Liver (tissue), 9 donors: ENCODE measurements around the gene TM9SF4. TPM values are rescaled to one million over a fixed set of nuclear protein-coding genes. Genes with fewer than 3 reads are reported as not detected.

ENCODE experiments used
- DNase-seq: peaks from one replicate; pipeline ENCODE4 v3.0.0-alpha.2; 2017; ENCODE audit warnings: low spot score
- H3K27ac ChIP-seq, 2 donors: one replicate each; pipeline ENCODE4 v1.7.0; 2013; ENCODE audit warnings: inconsistent platforms in 2 of 2, low read length in 2 of 2, control low read depth in 1 of 2, low read depth in 1 of 2, mild to moderate bottlenecking in 1 of 2
- H3K27me3 ChIP-seq, 4 donors: one replicate each; pipeline versions ENCODE4 v1.6.1 to v1.7.0; 2013; ENCODE audit warnings: low read length in 3 of 4, inconsistent platforms in 1 of 4, mild to moderate bottlenecking in 1 of 4, moderate library complexity in 1 of 4; ENCODE audit not compliant: control insufficient read depth in 4 of 4, insufficient read depth in 4 of 4
- H3K36me3 ChIP-seq, 4 donors: one replicate each; pipeline versions ENCODE4 v1.6.1 to v1.7.0; 2013; ENCODE audit warnings: low read length in 3 of 4, mild to moderate bottlenecking in 3 of 4, low read depth in 1 of 4, moderate library complexity in 1 of 4; ENCODE audit not compliant: control insufficient read depth in 4 of 4, insufficient read depth in 3 of 4
- H3K4me1 ChIP-seq, 4 donors: one replicate each; pipeline versions ENCODE4 v1.6.1 to v1.7.0; 2013; ENCODE audit warnings: low read length in 3 of 4, mild to moderate bottlenecking in 3 of 4, moderate library complexity in 1 of 4; ENCODE audit not compliant: control insufficient read depth in 4 of 4, insufficient read depth in 4 of 4
- H3K4me3 ChIP-seq, 3 donors: one replicate each; pipeline versions ENCODE4 v1.6.1 to v1.7.0; 2013; ENCODE audit warnings: low read length in 3 of 3, control low read depth in 1 of 3, low read depth in 1 of 3, mild to moderate bottlenecking in 1 of 3
- H3K9ac ChIP-seq, 2 donors: one replicate each; pipeline ENCODE4 v1.7.0; 2013; ENCODE audit warnings: low read length in 2 of 2, mild to moderate bottlenecking in 2 of 2, moderate library complexity in 2 of 2, control low read depth in 1 of 2, low read depth in 1 of 2
- H3K9me3 ChIP-seq, 4 donors: one replicate each; pipeline versions ENCODE4 v1.6.1 to v1.7.0; 2013; ENCODE audit warnings: low read length in 3 of 4; ENCODE audit not compliant: control insufficient read depth in 4 of 4
- ATF3 ChIP-seq: IDR thresholded peaks from 2 replicates; pipeline ENCODE4 v1.6.1; 2016; ENCODE audit warnings: antibody characterized with exemption
- EGR1 ChIP-seq, 2 donors: IDR thresholded peaks; 2 replicates each; pipeline ENCODE4 v1.6.1; 2016 to 2018; ENCODE audit warnings: antibody characterized with exemption in 2 of 2, low read depth in 2 of 2
- FOXA1 ChIP-seq: IDR thresholded peaks from 2 replicates; pipeline ENCODE4 v1.6.1; 2016; ENCODE audit warnings: antibody characterized with exemption
- FOXA2 ChIP-seq: IDR thresholded peaks from 2 replicates; pipeline ENCODE4 v1.6.1; 2016; ENCODE audit warnings: antibody characterized with exemption
- GABPA ChIP-seq, 2 donors: IDR thresholded peaks in 1 of 2; conservative IDR thresholded peaks in 1 of 2; 2 replicates each; pipeline ENCODE4 v1.6.1; 2016; ENCODE audit warnings: antibody characterized with exemption in 2 of 2, mild to moderate bottlenecking in 1 of 2, moderate library complexity in 1 of 2
- HNF4A ChIP-seq, 2 donors: conservative IDR thresholded peaks; 2 replicates each; pipeline ENCODE4 v1.6.1; 2016; ENCODE audit warnings: antibody characterized with exemption in 2 of 2, mild to moderate bottlenecking in 2 of 2
- HNF4G ChIP-seq: IDR thresholded peaks from 2 replicates; pipeline ENCODE4 v1.6.1; 2016; ENCODE audit warnings: antibody characterized with exemption
- JUND ChIP-seq, 2 donors: IDR thresholded peaks; 2 replicates each; pipeline ENCODE4 v1.6.1; 2016; ENCODE audit warnings: antibody characterized with exemption in 2 of 2
- MAX ChIP-seq: IDR thresholded peaks from 2 replicates; pipeline ENCODE4 v1.6.1; 2016; ENCODE audit warnings: antibody characterized with exemption
- RAD21 ChIP-seq, 2 donors: IDR thresholded peaks; 2 replicates each; pipeline ENCODE4 v1.6.1; 2016; ENCODE audit warnings: antibody characterized with exemption in 2 of 2, mild to moderate bottlenecking in 2 of 2
- REST ChIP-seq: IDR thresholded peaks from 2 replicates; pipeline ENCODE4 v1.6.1; 2016; ENCODE audit warnings: antibody characterized with exemption, mild to moderate bottlenecking
- RXRA ChIP-seq, 2 donors: IDR thresholded peaks; 2 replicates each; pipeline ENCODE4 v1.6.1; 2017 to 2018; ENCODE audit warnings: antibody characterized with exemption in 2 of 2, mild to moderate bottlenecking in 1 of 2
- SP1 ChIP-seq: IDR thresholded peaks from 2 replicates; pipeline ENCODE4 v1.6.1; 2018; ENCODE audit warnings: antibody characterized with exemption, mild to moderate bottlenecking
- TAF1 ChIP-seq: conservative IDR thresholded peaks from 2 replicates; pipeline ENCODE4 v1.6.1; 2016; ENCODE audit warnings: antibody characterized with exemption, mild to moderate bottlenecking
- YY1 ChIP-seq: IDR thresholded peaks from 2 replicates; pipeline ENCODE4 v1.6.1; 2016; ENCODE audit warnings: antibody characterized with exemption, mild to moderate bottlenecking
- ZBTB33 ChIP-seq: IDR thresholded peaks from 2 replicates; pipeline ENCODE4 v1.6.1; 2016; ENCODE audit warnings: antibody characterized with exemption
- WGBS: extraction: QIAGEN DNeasy Blood & Tissue Kit; methylation state at CpG from one replicate; pipeline ENCODE4 v1.1.7; 2013; 5-methylcytosine and 5-hydroxymethylcytosine counted together
- polyA plus RNA-seq, 2 donors: library from polyadenylated mRNA; stranded (reverse) in 1 of 2; unstranded in 1 of 2; fragments of 200-250 nt in 1 of 2; fragments of >200 nt in 1 of 2; fragmentation: Nextera tagmentation in 1 of 2; extraction: Ambion mirVana in 1 of 2; gene quantifications; one replicate each; pipeline versions ENCODE4 v1.2.1 to v1.2.3, GENCODE V29; 2013 to 2015
- total RNA-seq, 2 donors: library from RNA; depleted of rRNA; stranded (reverse); fragments of >200 nt; gene quantifications; one replicate each; pipeline ENCODE4 v1.2.3, GENCODE V29; 2014
- donor health status: healthy.
- donor health status: healthy.
- donor health status: healthy.
- donor health status: healthy.
- donor health status: healthy.

The TM9SF4 gene
- total and polyA plus RNA-seq, 4 donors, result 15.9 to 26.2 (median 22.2) TPM

GRCh38 chr20:32067234-32067821, 42.2 kb upstream of the TM9SF4 start (continued):
- no peak for TF ChIP-seq ZBTB33
- no peak for TF ChIP-seq YY1
- TF ChIP-seq ATF3, result no peak
- no peak for TF ChIP-seq GABPA (IDR thresholded peaks at IDR 0.05 in 1 of 2, conservative IDR thresholded peaks at IDR 0.05 in 1 of 2)
- TF ChIP-seq JUND (IDR thresholded peaks at IDR 0.05), result no peak
- TF ChIP-seq MAX, result no peak
- no peak for TF ChIP-seq HNF4G
- no peak for TF ChIP-seq TAF1

- DNase-seq, result no peak
- Histone ChIP-seq H3K4me3 (no peak overlapping the region), H3K9ac (no peak overlapping the region), H3K27me3 (no peaks in the 10 kb centered on the region), H3K36me3 (no peaks in the 10 kb centered on the region), H3K4me1 (no peaks in the 10 kb centered on the region), H3K27ac (peak overlapping the region in 1 of 2 donors; percentile 37), H3K9me3 (no peaks in the 10 kb centered on the region)
- WGBS, result 100% methylated on average over 2 of the region's 2 CpGs
- TF ChIP-seq EGR1 (IDR thresholded peaks at IDR 0.05; ENCODE audit: low read depth in 2 of 2) (no peak), GABPA (IDR thresholded peaks at IDR 0.05 in 1 of 2, conservative IDR thresholded peaks at IDR 0.05 in 1 of 2) (no peak), REST (no peak), HNF4G (no peak), FOXA1 (no peak), MAX (no peak), TAF1 (no peak), HNF4A (conservative IDR thresholded peaks at IDR 0.05) (no peak), ATF3 (no peak), JUND (IDR thresholded peaks at IDR 0.05) (no peak), FOXA2 (no peak), RAD21 (IDR thresholded peaks at IDR 0.05) (no peak), SP1 (no peak), ZBTB33 (no peak), RXRA (IDR thresholded peaks at IDR 0.05) (no peak)
Observed at GRCh38 chr20:32068174-32068573, 41.3 kb upstream of the TM9SF4 start.
